Stomach (tissue), 9 donors: ENCODE data around the gene HTR1B. TPM values are rescaled to one million over a fixed set of nuclear protein-coding genes. Genes with fewer than 3 reads are reported as not detected.

Experiments used
- DNase-seq, 2 donors: peaks; one replicate each; pipeline versions ENCODE4 v3.0.0 to v3.0.0-alpha.2; 2013 to 2019
- H3K27ac ChIP-seq, 5 donors: fragments of 200-600 bp in 4 of 5; sonication (generic) in 4 of 5; one replicate each; pipeline ENCODE4 v1.5.1; 2013 to 2019; ENCODE audit warnings: mild to moderate bottlenecking in 1 of 5, moderate library complexity in 1 of 5
- H3K27me3 ChIP-seq, 3 donors: fragments of 200-600 bp; sonication (generic); one replicate each; pipeline ENCODE4 v1.5.1; 2017 to 2019; ENCODE audit warnings: mixed run types in 1 of 3
- H3K36me3 ChIP-seq, 4 donors: fragments of 200-600 bp; sonication (generic); 1 replicate in 3 of 4; 2 replicates in 1 of 4; pipeline ENCODE4 v1.5.1; 2016 to 2019
- H3K4me1 ChIP-seq, 4 donors: fragments of 200-600 bp; sonication (generic); one replicate each; pipeline ENCODE4 v1.5.1; 2016 to 2019
- H3K4me3 ChIP-seq, 4 donors: fragments of 200-600 bp; sonication (generic) in 3 of 4; one replicate each; pipeline ENCODE4 v1.5.1; 2016 to 2019; ENCODE audit warnings: mild to moderate bottlenecking in 1 of 4
- H3K9me3 ChIP-seq, 4 donors: fragments of 200-600 bp; sonication (generic); one replicate each; pipeline ENCODE4 v1.5.1; 2016 to 2019
- CTCF ChIP-seq, 7 experiments: fragments of 450-650 bp in 4 of 7; fragments of 200-600 bp in 3 of 7; sonication (generic) in 3 of 7; IDR thresholded peaks; one replicate each; pipeline ENCODE4 v1.5.1; 2016 to 2019; ENCODE audit warnings: antibody characterized with exemption in 7 of 7, control low read depth in 2 of 7, mild to moderate bottlenecking in 1 of 7
- EP300 ChIP-seq: sonication (generic); formaldehyde crosslinking; IDR thresholded peaks from one replicate; pipeline ENCODE4 v1.6.1; 2017; ENCODE audit warnings: antibody characterized with exemption
- POLR2A ChIP-seq, 4 donors: fragments of 450-650 bp; IDR thresholded peaks; one replicate each; pipeline ENCODE4 v1.6.1; 2016; ENCODE audit warnings: antibody characterized with exemption in 4 of 4, control low read depth in 2 of 4, mild to moderate bottlenecking in 1 of 4, moderate library complexity in 1 of 4
- POLR2AphosphoS5 ChIP-seq, 3 donors: sonication (generic); formaldehyde crosslinking; IDR thresholded peaks; one replicate each; pipeline ENCODE4 v1.6.1; 2016; ENCODE audit warnings: antibody characterized with exemption in 3 of 3
- WGBS, 5 donors: extraction: QIAGEN DNeasy Blood & Tissue Kit in 3 of 5; methylation state at CpG; one replicate each; pipeline versions ENCODE4 v1.1.5 to v1.1.7; 2013 to 2018; 5-methylcytosine and 5-hydroxymethylcytosine counted together
- intact Hi-C: fragments of 100-400 bp; cut with DNase I; formaldehyde crosslinking; loops from one replicate; pipeline ENCODE4 v1.15.1; 2023; ENCODE audit warnings: low total_unique reads
- polyA plus RNA-seq, 3 donors: library from polyadenylated mRNA; stranded (reverse); fragments of 200-250 nt; gene quantifications; one replicate each; pipeline ENCODE4 v1.2.3, GENCODE V29; 2013
- total RNA-seq, 5 donors: library from RNA; depleted of rRNA; stranded (reverse); fragments of >200 nt; gene quantifications; one replicate each; pipeline versions ENCODE4 v1.1.0 to v1.2.3, GENCODE V29; 2014 to 2016
- donor health status: healthy with polysubstance abuse.
- donor health status: Bipolar disorder and iron deficiency.
- donor health status: healthy.

Gene HTR1B
- total and polyA plus RNA-seq, 8 donors: 0.10 to 3.5 (median 2.3) TPM; not detected in 3

- intact Hi-C loops: no loop called here
- Histone ChIP-seq H3K9me3 (peaks cover 0 to 3% (median 0%) of the 10 kb centered on the region in 4 donors), H3K27ac (no peak overlapping the region), H3K4me3 (no peak overlapping the region), H3K27me3 (no peaks in the 10 kb centered on the region), H3K36me3 (no peaks in the 10 kb centered on the region), H3K4me1 (peaks cover 0 to 10% (median 0%) of the 10 kb centered on the region in 4 donors)
- DNase-seq: no peak
- 91 to 96% (median 94%) methylated on average over 9 to 10 of the region's 10 CpGs for WGBS, 5 donors
- TF ChIP-seq POLR2AphosphoS5 (IDR thresholded peaks at IDR 0.05): no peak
- no peak for TF ChIP-seq POLR2A (IDR thresholded peaks at IDR 0.05)
- no peak for TF ChIP-seq CTCF (IDR thresholded peaks at IDR 0.05)
- no peak for TF ChIP-seq EP300
These were observed 11.7 kb upstream of the HTR1B start for GRCh38 chr6:77474973-77475372.

GRCh38 chr6:77474286-77474956, 11.1 kb upstream of the HTR1B start:
- 77 to 88% (median 83%) methylated on average over 7 of the region's 7 CpGs for WGBS, 5 donors
- Histone ChIP-seq H3K4me1 (peaks cover 0 to 10% (median 0%) of the 10 kb centered on the region in 4 donors), H3K27ac (no peak overlapping the region), H3K36me3 (no peaks in the 10 kb centered on the region), H3K4me3 (no peak overlapping the region), H3K9me3 (peaks cover 0 to 3% (median 0%) of the 10 kb centered on the region in 4 donors), H3K27me3 (no peaks in the 10 kb centered on the region)
- intact Hi-C loops: no loop called here
- TF ChIP-seq EP300 (no peak), POLR2A (IDR thresholded peaks at IDR 0.05) (no peak), CTCF (IDR thresholded peaks at IDR 0.05) (no peak), POLR2AphosphoS5 (IDR thresholded peaks at IDR 0.05) (no peak)
- no peak for DNase-seq

GRCh38 chr6:77470983-77471382, 7.7 kb upstream of the HTR1B start:
- no peak for DNase-seq
- 48 to 81% (median 66%) methylated on average over 1 of the region's 1 CpG for WGBS, 5 donors
- H3K4me3 ChIP-seq: no peak overlapping the region
- H3K9me3 ChIP-seq: peaks cover 0 to 3% (median 0%) of the 10 kb centered on the region in 4 donors
- no peaks in the 10 kb centered on the region for H3K27me3 ChIP-seq
- no peak overlapping the region for H3K27ac ChIP-seq
- peaks cover 7 to 13% (median 11%) of the 10 kb centered on the region in 4 donors for H3K4me1 ChIP-seq
- TF ChIP-seq POLR2AphosphoS5 (IDR thresholded peaks at IDR 0.05) (no peak), EP300 (no peak), CTCF (IDR thresholded peaks at IDR 0.05) (no peak), POLR2A (IDR thresholded peaks at IDR 0.05) (no peak)
- intact Hi-C loops: no loop called here
- no peaks in the 10 kb centered on the region for H3K36me3 ChIP-seq

GRCh38 chr6:77468939-77469338, 5.6 kb upstream of the HTR1B start:
- Histone ChIP-seq H3K9me3 (no peaks in the 10 kb centered on the region), H3K36me3 (no peaks in the 10 kb centered on the region), H3K27ac (no peak overlapping the region), H3K4me3 (no peak overlapping the region), H3K4me1 (peaks cover 14 to 27% (median 22%) of the 10 kb centered on the region in 4 donors), H3K27me3 (peaks cover 0 to 19% (median 7%) of the 10 kb centered on the region in 3 donors)
- TF ChIP-seq CTCF (IDR thresholded peaks at IDR 0.05): no peak
- TF ChIP-seq POLR2AphosphoS5 (IDR thresholded peaks at IDR 0.05): no peak
- no peak for TF ChIP-seq EP300
- TF ChIP-seq POLR2A (IDR thresholded peaks at IDR 0.05): no peak
- WGBS, 5 donors: 68 to 94% (median 88%) methylated on average over 6 of the region's 6 CpGs
- no peak for DNase-seq
- intact Hi-C loops: no loop called here
